ENCODE data around the gene LRMDA.

DNA sequence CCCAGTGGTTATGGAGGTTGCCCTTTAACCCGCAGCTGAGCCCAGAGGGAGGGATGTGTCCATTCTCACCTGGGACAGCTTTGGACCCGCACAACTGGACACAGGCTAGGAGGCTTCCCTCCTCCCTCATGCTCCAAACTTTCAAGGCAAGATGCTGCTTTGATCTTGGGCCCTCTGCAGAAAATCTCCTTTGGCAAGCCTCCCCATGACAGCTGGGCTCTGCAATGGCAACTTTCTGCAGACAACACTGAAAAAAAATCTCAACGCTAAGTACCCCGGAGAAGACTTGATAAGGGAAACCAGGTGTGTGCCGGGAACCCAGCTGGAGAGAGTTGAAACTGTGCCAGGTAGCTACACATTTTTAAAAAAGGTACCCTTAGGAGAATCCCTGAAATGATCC, 610.1 kb downstream of the LRMDA start:
- TF ChIP-seq, protein P1, sequence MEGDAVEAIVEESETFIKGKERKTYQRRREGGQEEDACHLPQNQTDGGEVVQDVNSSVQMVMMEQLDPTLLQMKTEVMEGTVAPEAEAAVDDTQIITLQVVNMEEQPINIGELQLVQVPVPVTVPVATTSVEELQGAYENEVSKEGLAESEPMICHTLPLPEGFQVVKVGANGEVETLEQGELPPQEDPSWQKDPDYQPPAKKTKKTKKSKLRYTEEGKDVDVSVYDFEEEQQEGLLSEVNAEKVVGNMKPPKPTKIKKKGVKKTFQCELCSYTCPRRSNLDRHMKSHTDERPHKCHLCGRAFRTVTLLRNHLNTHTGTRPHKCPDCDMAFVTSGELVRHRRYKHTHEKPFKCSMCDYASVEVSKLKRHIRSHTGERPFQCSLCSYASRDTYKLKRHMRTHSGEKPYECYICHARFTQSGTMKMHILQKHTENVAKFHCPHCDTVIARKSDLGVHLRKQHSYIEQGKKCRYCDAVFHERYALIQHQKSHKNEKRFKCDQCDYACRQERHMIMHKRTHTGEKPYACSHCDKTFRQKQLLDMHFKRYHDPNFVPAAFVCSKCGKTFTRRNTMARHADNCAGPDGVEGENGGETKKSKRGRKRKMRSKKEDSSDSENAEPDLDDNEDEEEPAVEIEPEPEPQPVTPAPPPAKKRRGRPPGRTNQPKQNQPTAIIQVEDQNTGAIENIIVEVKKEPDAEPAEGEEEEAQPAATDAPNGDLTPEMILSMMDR (IDR thresholded peaks at IDR 0.05), result no peak
- TF ChIP-seq EZH2 (IDR thresholded peaks at IDR 0.05; ENCODE audit: borderline replicate concordance, insufficient read depth, low read depth, low read length, poor library complexity, severe bottlenecking), result no peak
